Body of pancreas (tissue), 4 donors: ENCODE results near the gene PCSK4. TPM values are rescaled to one million over a fixed set of nuclear protein-coding genes. Genes with fewer than 3 reads are reported as not detected.
"Not testable (repeated sequence)": the region's sequence is repeated elsewhere in the genome, so short reads cannot be mapped to it uniquely, and the experiment has no call there.

Experiments
- ATAC-seq: fragments of 150-250 bp; one replicate; pipeline ENCODE4 v1.9.1; 2016
- DNase-seq, 4 donors: peaks; one replicate each; pipeline ENCODE4 v3.0.0-alpha.2; 2019
- H3K27ac ChIP-seq, 4 donors: fragments of 200-600 bp; sonication (generic); 1 replicate in 3 of 4; 2 replicates in 1 of 4; pipeline versions ENCODE4 v1.5.1 to v1.6.1; 2016 to 2019; ENCODE audit warnings: mild to moderate bottlenecking in 1 of 4, mixed read lengths in 1 of 4, moderate library complexity in 1 of 4
- H3K27me3 ChIP-seq, 2 donors: fragments of 200-600 bp; sonication (generic); one replicate each; pipeline ENCODE4 v1.6.0; 2016; ENCODE audit warnings: mild to moderate bottlenecking in 1 of 2
- H3K36me3 ChIP-seq, 2 donors: fragments of 200-600 bp; sonication (generic); replicated peaks in 1 of 2; 2 replicates each; pipeline ENCODE4 v1.5.1; 2016; ENCODE audit warnings: low read depth in 2 of 2; ENCODE audit not compliant: insufficient read depth in 1 of 2
- H3K4me1 ChIP-seq: fragments of 200-600 bp; sonication (generic); one replicate; pipeline ENCODE4 v1.6.0; 2016
- H3K4me3 ChIP-seq, 2 donors: fragments of 200-600 bp; sonication (generic); 1 replicate in 1 of 2; 2 replicates in 1 of 2; pipeline ENCODE4 v1.5.1; 2016 to 2019
- H3K9me3 ChIP-seq, 3 donors: fragments of 200-600 bp; sonication (generic); 1 replicate in 2 of 3; 2 replicates in 1 of 3; pipeline ENCODE4 v1.5.1; 2016
- CTCF ChIP-seq, 7 experiments: fragments of 450-650 bp in 4 of 7; fragments of 200-600 bp in 3 of 7; sonication (generic) in 3 of 7; IDR thresholded peaks; one replicate each; pipeline ENCODE4 v1.5.1; 2016 to 2019; ENCODE audit warnings: antibody characterized with exemption in 7 of 7
- POLR2A ChIP-seq, 3 donors: fragments of 450-650 bp; IDR thresholded peaks; one replicate each; pipeline ENCODE4 v1.6.1; 2016; ENCODE audit warnings: antibody characterized with exemption in 3 of 3, mild to moderate bottlenecking in 2 of 3
- WGBS, 2 donors: methylation state at CpG; one replicate each; pipeline ENCODE4 v1.1.5; 2017; 5-methylcytosine and 5-hydroxymethylcytosine counted together
- intact Hi-C: fragments of 100-400 bp; cut with DNase I; formaldehyde crosslinking; loops from one replicate; pipeline ENCODE4 v1.15.1; 2023
- total RNA-seq, 2 donors: library from RNA; depleted of rRNA; stranded (reverse); fragments of >200 nt; gene quantifications; one replicate each; pipeline ENCODE4 v1.1.0, GENCODE V29; 2016

Gene PCSK4
- total RNA-seq, 2 donors from 2014 or later, result 5.2 to 10.9 TPM

GRCh38 chr19:1533510-1534150, 43.5 kb upstream of the PCSK4 start:
- no peaks in the 10 kb centered on the region for H3K27me3 ChIP-seq

GRCh38 chr19:1532003-1532402, 41.9 kb upstream of the PCSK4 start:
- Histone ChIP-seq H3K27me3 (no peaks in the 10 kb centered on the region), H3K4me1 (no peaks in the 10 kb centered on the region), H3K36me3 (no peaks in the 10 kb centered on the region), H3K27ac (no peak overlapping the region), H3K9me3 (no peaks in the 10 kb centered on the region), H3K4me3 (no peak overlapping the region)
- ATAC-seq (no peak), DNase-seq (no peak)
- TF ChIP-seq CTCF (IDR thresholded peaks at IDR 0.05) (no peak), POLR2A (IDR thresholded peaks at IDR 0.05) (no peak)
- WGBS, 2 donors, result 75 to 89% methylated on average over 9 of the region's 9 CpGs
- intact Hi-C loops, result no loop called here

More at GRCh38 chr19:1533510-1534150, 43.5 kb upstream of the PCSK4 start:
- 39 to 51% methylated on average over 6 to 18 of the region's 23 CpGs for WGBS, 2 donors
- Histone ChIP-seq H3K27ac (no peak overlapping the region), H3K9me3 (no peaks in the 10 kb centered on the region), H3K4me3 (no peak overlapping the region), H3K36me3 (no peaks in the 10 kb centered on the region), H3K4me1 (no peaks in the 10 kb centered on the region)
- intact Hi-C loops, result no loop called here
- ATAC-seq, result no peak
- TF ChIP-seq POLR2A (IDR thresholded peaks at IDR 0.05), result no peak
- no peak for TF ChIP-seq CTCF (IDR thresholded peaks at IDR 0.05)
- DNase-seq, result no peak

GRCh38 chr19:1531587-1531986, 41.4 kb upstream of the PCSK4 start:
- TF ChIP-seq POLR2A (IDR thresholded peaks at IDR 0.05), result no peak
- TF ChIP-seq CTCF (IDR thresholded peaks at IDR 0.05), result no peak
- intact Hi-C loops, result no loop called here
- Histone ChIP-seq H3K36me3 (no peaks in the 10 kb centered on the region), H3K27me3 (no peaks in the 10 kb centered on the region), H3K4me1 (no peaks in the 10 kb centered on the region), H3K9me3 (no peaks in the 10 kb centered on the region), H3K27ac (no peak overlapping the region), H3K4me3 (no peak overlapping the region)
- no peak for DNase-seq
- WGBS, 2 donors, result 80 to 86% methylated on average over 5 to 11 of the region's 11 CpGs
- no peak for ATAC-seq

- ATAC-seq, result not testable (repeated sequence)
These were observed 40.7 kb upstream of the PCSK4 start for GRCh38 chr19:1530856-1531255.

GRCh38 chr19:1529430-1529816, 39.3 kb upstream of the PCSK4 start:
- no peak overlapping the region for H3K4me3 ChIP-seq
- no peak for ATAC-seq
- H3K36me3 ChIP-seq, result no peaks in the 10 kb centered on the region
- no peak for DNase-seq
- TF ChIP-seq CTCF (IDR thresholded peaks at IDR 0.05) (no peak), POLR2A (IDR thresholded peaks at IDR 0.05) (no peak)
- intact Hi-C loops, result no loop called here
- H3K9me3 ChIP-seq, result no peaks in the 10 kb centered on the region
- 40 to 62% methylated on average over 1 to 16 of the region's 16 CpGs for WGBS, 2 donors
- H3K27ac ChIP-seq, result no peak overlapping the region
- peaks cover under 1% of the 10 kb centered on the region for H3K4me1 ChIP-seq
- H3K27me3 ChIP-seq, result peaks cover 0 to 8% of the 10 kb centered on the region in 2 donors

More at GRCh38 chr19:1530856-1531255, 40.7 kb upstream of the PCSK4 start:
- H3K4me3 ChIP-seq, DNase-seq, H3K9me3 ChIP-seq, H3K36me3 ChIP-seq, H3K27ac ChIP-seq, H3K27me3 ChIP-seq, H3K4me1 ChIP-seq, intact Hi-C loops: not testable (repeated sequence)
- 86 to 90% methylated on average over 5 to 11 of the region's 11 CpGs for WGBS, 2 donors
